ENCODE data around the gene TPP2. TPM values are rescaled to one million over a fixed set of nuclear protein-coding genes. Genes with fewer than 3 reads are reported as not detected.

Gene TPP2
- 38.7 TPM for polyA plus RNA-seq
- long read RNA-seq, donor 1: 0 reads
- long read RNA-seq, donor 2, partial matches to known transcripts: 33 of 35 reads
- long read RNA-seq, donor 2, other reads (novel, unspliced or antisense): 0 of 35 reads
- long read RNA-seq, donor 3: 0 reads
- long read RNA-seq, donor 4: 0 reads
- long read RNA-seq, donor 5, partial matches to known transcripts: 0 of 1 reads
- long read RNA-seq, donor 5, other reads (novel, unspliced or antisense): 0 of 1 reads
- long read RNA-seq, donor 6, partial matches to known transcripts: 0 of 2 reads
- long read RNA-seq, donor 6, other reads (novel, unspliced or antisense): 0 of 2 reads
- long read RNA-seq, donor 7, partial matches to known transcripts: 0 of 1 reads
- long read RNA-seq, donor 7, other reads (novel, unspliced or antisense): 0 of 1 reads
- long read RNA-seq, donor 8: 0 reads
- long read RNA-seq, donor 9: 0 reads
- long read RNA-seq, donor 10, partial matches to known transcripts: 11 of 13 reads
- long read RNA-seq, donor 10, other reads (novel, unspliced or antisense): 0 of 13 reads
- long read RNA-seq, donor 11, partial matches to known transcripts: 0 of 1 reads
- long read RNA-seq, donor 11, other reads (novel, unspliced or antisense): 0 of 1 reads

DNA sequence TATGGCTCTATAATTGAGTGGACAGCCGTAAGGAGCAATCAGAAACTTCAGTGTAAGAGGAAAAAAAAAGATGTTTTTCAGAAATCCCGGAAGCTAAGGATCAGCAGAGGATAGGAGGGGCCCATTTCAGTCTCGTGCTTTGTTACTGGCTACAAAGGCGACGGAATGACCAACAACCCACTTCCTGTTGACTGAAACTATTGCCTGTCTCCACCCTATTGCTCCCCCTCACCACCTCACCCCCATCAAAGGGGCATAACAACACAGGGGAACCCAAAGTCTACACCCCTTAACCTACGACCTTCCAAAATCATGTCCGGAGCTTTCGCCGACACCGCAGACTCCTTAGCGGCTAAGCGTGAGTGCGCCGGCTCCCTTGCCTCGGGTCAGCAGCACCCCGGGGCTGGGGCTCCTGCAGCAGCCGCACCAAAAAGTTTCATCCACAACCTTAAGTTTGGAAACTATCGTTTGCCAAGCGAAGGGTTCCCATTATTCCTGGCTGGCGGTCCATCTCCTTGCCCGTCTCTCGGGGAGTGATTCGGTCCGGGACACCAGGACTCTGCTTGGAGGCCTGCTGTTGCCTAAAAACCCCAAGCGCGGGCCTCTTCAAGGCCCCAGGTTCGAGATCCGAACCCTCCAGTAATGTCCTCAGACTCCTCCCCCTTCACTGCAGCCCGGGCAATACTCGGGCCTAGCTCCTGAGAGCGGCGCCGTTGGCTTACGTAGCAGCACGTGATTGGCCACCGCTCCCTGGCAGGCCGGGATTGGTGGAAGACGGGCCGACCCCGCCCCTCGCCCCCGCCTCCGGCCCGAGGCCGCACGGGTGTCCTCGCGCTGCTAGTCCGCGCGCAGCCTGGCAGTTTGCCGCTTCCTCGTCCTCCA, at the start of gene TPP2:
TPP2 (plus strand) TSS at position 840 of the 882 bp plus-strand sequence. CDS start 53 bp downstream, outside the sequence.
- no CpG with 5 or more reads among the region's 53 CpGs for WGBS (ENCODE audit: insufficient coverage, low lambda C conversion rate)
- peaks cover 12% of the 10 kb centered on the region for H3K4me1 ChIP-seq (ENCODE audit: control insufficient read depth, insufficient read depth, low read length)

DNA sequence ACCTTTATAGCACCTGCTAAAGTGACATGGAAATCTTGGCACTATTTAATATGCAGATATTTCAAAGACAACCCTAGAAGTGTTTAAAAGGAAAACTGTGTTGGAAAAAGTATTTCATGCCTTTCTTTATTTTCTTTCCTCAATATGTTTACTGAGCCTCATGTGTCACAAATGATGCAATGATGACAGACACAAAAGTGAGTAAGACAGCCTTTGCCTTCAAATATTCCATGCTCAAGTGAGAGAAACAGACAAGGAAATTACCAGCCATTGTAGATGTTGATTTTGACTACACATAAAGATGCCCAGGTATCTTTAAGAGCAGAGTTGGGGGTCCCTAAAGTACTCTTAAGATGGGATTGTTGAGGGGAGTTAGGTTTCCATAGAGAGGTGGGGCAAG, 48.0 kb upstream of the TPP2 start:
- Histone ChIP-seq H3K27me3 (ENCODE audit: control insufficient read depth, insufficient read depth, low read length) (no peaks in the 10 kb centered on the region), H3K27ac (ENCODE audit: low read length) (no peak overlapping the region), H3K4me1 (ENCODE audit: control insufficient read depth, insufficient read depth, low read length) (no peaks in the 10 kb centered on the region), H3K4me3 (ENCODE audit: low read length) (no peak overlapping the region), H3K9me3 (ENCODE audit: control insufficient read depth, low read depth, low read length) (no peaks in the 10 kb centered on the region), H3K36me3 (ENCODE audit: control insufficient read depth, insufficient read depth, low read length) (no peaks in the 10 kb centered on the region)
- DNase-seq: no peak

More for the DNA sequence above, at the start of gene TPP2:
- H3K27me3 ChIP-seq (ENCODE audit: control insufficient read depth, insufficient read depth, low read length): no peaks in the 10 kb centered on the region
- no peaks in the 10 kb centered on the region for H3K9me3 ChIP-seq (ENCODE audit: control insufficient read depth, low read depth, low read length)
- H3K27ac ChIP-seq (ENCODE audit: low read length): peak within 1 kb of the TSS; percentile 99
- H3K4me3 ChIP-seq (ENCODE audit: low read length): peak within 1 kb of the TSS; percentile 94
- peak; percentile 98 to 99 for DNase-seq
- no peaks in the 10 kb centered on the region for H3K36me3 ChIP-seq (ENCODE audit: control insufficient read depth, insufficient read depth, low read length)

- H3K9me3 ChIP-seq (ENCODE audit: control insufficient read depth, low read depth, low read length): no peaks in the 10 kb centered on the region
- H3K4me1 ChIP-seq (ENCODE audit: control insufficient read depth, insufficient read depth, low read length): no peaks in the 10 kb centered on the region
- DNase-seq: no peak
- no peak overlapping the region for H3K27ac ChIP-seq (ENCODE audit: low read length)
- 67% methylated on average over 1 of the region's 7 CpGs for WGBS (ENCODE audit: insufficient coverage, low lambda C conversion rate)
- H3K27me3 ChIP-seq (ENCODE audit: control insufficient read depth, insufficient read depth, low read length): no peaks in the 10 kb centered on the region
- no peak overlapping the region for H3K4me3 ChIP-seq (ENCODE audit: low read length)
- no peaks in the 10 kb centered on the region for H3K36me3 ChIP-seq (ENCODE audit: control insufficient read depth, insufficient read depth, low read length)
Observed at GRCh38 chr13:102550507-102550906, 46.3 kb upstream of the TPP2 start.

- H3K27me3 ChIP-seq (ENCODE audit: control insufficient read depth, insufficient read depth, low read length): no peaks in the 10 kb centered on the region
- no peak overlapping the region for H3K4me3 ChIP-seq (ENCODE audit: low read length)
- DNase-seq: no peak
- no peaks in the 10 kb centered on the region for H3K4me1 ChIP-seq (ENCODE audit: control insufficient read depth, insufficient read depth, low read length)
- no peak overlapping the region for H3K27ac ChIP-seq (ENCODE audit: low read length)
- WGBS (ENCODE audit: insufficient coverage, low lambda C conversion rate): 35% methylated on average over 6 of the region's 6 CpGs
- no peaks in the 10 kb centered on the region for H3K9me3 ChIP-seq (ENCODE audit: control insufficient read depth, low read depth, low read length)
- no peaks in the 10 kb centered on the region for H3K36me3 ChIP-seq (ENCODE audit: control insufficient read depth, insufficient read depth, low read length)
Observed at GRCh38 chr13:102555914-102556553, 40.8 kb upstream of the TPP2 start.

DNA sequence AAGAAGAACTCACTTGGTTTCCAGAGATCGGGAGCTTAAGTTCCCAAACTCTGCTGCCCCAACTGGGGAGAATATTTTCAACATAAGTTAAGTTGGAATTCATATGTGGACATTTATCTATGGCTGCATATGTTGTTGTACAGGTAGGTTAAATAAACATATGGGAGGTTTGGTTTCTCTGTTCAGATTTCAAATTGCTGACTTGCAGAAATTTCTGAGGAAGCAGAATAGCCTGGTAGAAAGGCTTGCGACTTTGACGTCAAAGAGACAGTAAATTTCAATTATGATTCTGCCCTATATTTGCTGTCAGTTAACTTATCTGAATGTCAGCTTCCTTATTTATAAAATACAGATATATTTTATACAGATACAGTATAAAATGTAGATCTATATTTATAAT, 40.0 kb upstream of the TPP2 start:
- Histone ChIP-seq H3K4me1 (ENCODE audit: control insufficient read depth, insufficient read depth, low read length) (no peaks in the 10 kb centered on the region), H3K36me3 (ENCODE audit: control insufficient read depth, insufficient read depth, low read length) (no peaks in the 10 kb centered on the region), H3K4me3 (ENCODE audit: low read length) (no peak overlapping the region), H3K27ac (ENCODE audit: low read length) (no peak overlapping the region), H3K9me3 (ENCODE audit: control insufficient read depth, low read depth, low read length) (no peaks in the 10 kb centered on the region), H3K27me3 (ENCODE audit: control insufficient read depth, insufficient read depth, low read length) (no peaks in the 10 kb centered on the region)
- 50% methylated on average over 1 of the region's 3 CpGs for WGBS (ENCODE audit: insufficient coverage, low lambda C conversion rate)
- no peak for DNase-seq

- Histone ChIP-seq H3K4me1 (ENCODE audit: control insufficient read depth, insufficient read depth, low read length) (no peaks in the 10 kb centered on the region), H3K36me3 (ENCODE audit: control insufficient read depth, insufficient read depth, low read length) (no peaks in the 10 kb centered on the region), H3K4me3 (ENCODE audit: low read length) (no peak overlapping the region), H3K27me3 (ENCODE audit: control insufficient read depth, insufficient read depth, low read length) (no peaks in the 10 kb centered on the region), H3K27ac (ENCODE audit: low read length) (no peak overlapping the region), H3K9me3 (ENCODE audit: control insufficient read depth, low read depth, low read length) (no peaks in the 10 kb centered on the region)
- no peak for DNase-seq
- WGBS (ENCODE audit: insufficient coverage, low lambda C conversion rate): no CpG with 5 or more reads among the region's 2 CpGs
Observed at GRCh38 chr13:102558029-102558428, 38.8 kb upstream of the TPP2 start.

- Histone ChIP-seq H3K27ac (ENCODE audit: low read length) (no peak overlapping the region), H3K4me3 (ENCODE audit: low read length) (no peak overlapping the region), H3K27me3 (ENCODE audit: control insufficient read depth, insufficient read depth, low read length) (peaks cover 9% of the 10 kb centered on the region), H3K9me3 (ENCODE audit: control insufficient read depth, low read depth, low read length) (no peaks in the 10 kb centered on the region), H3K36me3 (ENCODE audit: control insufficient read depth, insufficient read depth, low read length) (no peaks in the 10 kb centered on the region), H3K4me1 (ENCODE audit: control insufficient read depth, insufficient read depth, low read length) (no peaks in the 10 kb centered on the region)
- WGBS (ENCODE audit: insufficient coverage, low lambda C conversion rate): no CpG with 5 or more reads among the region's 1 CpG
- DNase-seq: no peak
Observed at GRCh38 chr13:102561933-102562332, 34.9 kb upstream of the TPP2 start.

DNA sequence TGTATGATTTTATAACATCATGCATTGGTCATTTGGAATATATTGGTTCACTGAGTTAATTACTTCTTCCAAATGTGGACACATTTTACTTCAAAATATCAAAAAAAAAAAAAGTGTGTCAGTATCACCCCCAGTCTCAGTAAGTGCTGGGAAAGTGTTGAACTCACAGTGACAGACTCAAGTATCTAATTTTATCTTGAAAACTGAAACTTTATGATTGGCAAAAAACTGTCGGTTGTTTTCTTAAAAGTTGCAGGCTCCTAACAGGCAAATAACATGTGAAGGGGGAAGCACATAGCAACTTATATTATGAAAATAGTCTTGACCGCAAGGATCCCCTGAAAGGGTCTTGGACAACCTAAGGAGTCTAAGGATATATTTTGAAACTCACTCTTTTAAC, 33.5 kb upstream of the TPP2 start:
- DNase-seq: no peak
- H3K27me3 ChIP-seq (ENCODE audit: control insufficient read depth, insufficient read depth, low read length): peaks cover 13% of the 10 kb centered on the region
- WGBS (ENCODE audit: insufficient coverage, low lambda C conversion rate): no CpG with 5 or more reads among the region's 2 CpGs
- no peaks in the 10 kb centered on the region for H3K4me1 ChIP-seq (ENCODE audit: control insufficient read depth, insufficient read depth, low read length)
- H3K4me3 ChIP-seq (ENCODE audit: low read length): no peak overlapping the region
- no peaks in the 10 kb centered on the region for H3K9me3 ChIP-seq (ENCODE audit: control insufficient read depth, low read depth, low read length)
- H3K36me3 ChIP-seq (ENCODE audit: control insufficient read depth, insufficient read depth, low read length): no peaks in the 10 kb centered on the region
- H3K27ac ChIP-seq (ENCODE audit: low read length): no peak overlapping the region

GRCh38 chr13:102564564-102564963, 32.2 kb upstream of the TPP2 start:
- H3K4me3 ChIP-seq (ENCODE audit: low read length): no peak overlapping the region
- no peaks in the 10 kb centered on the region for H3K4me1 ChIP-seq (ENCODE audit: control insufficient read depth, insufficient read depth, low read length)
- no peaks in the 10 kb centered on the region for H3K9me3 ChIP-seq (ENCODE audit: control insufficient read depth, low read depth, low read length)
- WGBS (ENCODE audit: insufficient coverage, low lambda C conversion rate): 80% methylated on average over 1 of the region's 4 CpGs
- H3K36me3 ChIP-seq (ENCODE audit: control insufficient read depth, insufficient read depth, low read length): no peaks in the 10 kb centered on the region
- peaks cover 14% of the 10 kb centered on the region for H3K27me3 ChIP-seq (ENCODE audit: control insufficient read depth, insufficient read depth, low read length)
- no peak overlapping the region for H3K27ac ChIP-seq (ENCODE audit: low read length)
- no peak for DNase-seq

- no peak overlapping the region for H3K4me3 ChIP-seq (ENCODE audit: low read length)
- no peak for DNase-seq
- no peak overlapping the region for H3K27ac ChIP-seq (ENCODE audit: low read length)
- H3K27me3 ChIP-seq (ENCODE audit: control insufficient read depth, insufficient read depth, low read length): peaks cover 21% of the 10 kb centered on the region
- H3K36me3 ChIP-seq (ENCODE audit: control insufficient read depth, insufficient read depth, low read length): no peaks in the 10 kb centered on the region
- no peaks in the 10 kb centered on the region for H3K9me3 ChIP-seq (ENCODE audit: control insufficient read depth, low read depth, low read length)
- no CpG with 5 or more reads among the region's 1 CpG for WGBS (ENCODE audit: insufficient coverage, low lambda C conversion rate)
- no peaks in the 10 kb centered on the region for H3K4me1 ChIP-seq (ENCODE audit: control insufficient read depth, insufficient read depth, low read length)
Observed at GRCh38 chr13:102566513-102566912, 30.3 kb upstream of the TPP2 start.
